Activated gamma-delta T cell treated with Interleukin-2 at 50 U/mL for 16 hours (primary cell): Measurements from ENCODE around the gene BOLA1.

Source experiments
- DNase-seq: peaks from one replicate; pipeline ENCODE4 v3.0.0-alpha.2; 2020

Gene BOLA1

DNA sequence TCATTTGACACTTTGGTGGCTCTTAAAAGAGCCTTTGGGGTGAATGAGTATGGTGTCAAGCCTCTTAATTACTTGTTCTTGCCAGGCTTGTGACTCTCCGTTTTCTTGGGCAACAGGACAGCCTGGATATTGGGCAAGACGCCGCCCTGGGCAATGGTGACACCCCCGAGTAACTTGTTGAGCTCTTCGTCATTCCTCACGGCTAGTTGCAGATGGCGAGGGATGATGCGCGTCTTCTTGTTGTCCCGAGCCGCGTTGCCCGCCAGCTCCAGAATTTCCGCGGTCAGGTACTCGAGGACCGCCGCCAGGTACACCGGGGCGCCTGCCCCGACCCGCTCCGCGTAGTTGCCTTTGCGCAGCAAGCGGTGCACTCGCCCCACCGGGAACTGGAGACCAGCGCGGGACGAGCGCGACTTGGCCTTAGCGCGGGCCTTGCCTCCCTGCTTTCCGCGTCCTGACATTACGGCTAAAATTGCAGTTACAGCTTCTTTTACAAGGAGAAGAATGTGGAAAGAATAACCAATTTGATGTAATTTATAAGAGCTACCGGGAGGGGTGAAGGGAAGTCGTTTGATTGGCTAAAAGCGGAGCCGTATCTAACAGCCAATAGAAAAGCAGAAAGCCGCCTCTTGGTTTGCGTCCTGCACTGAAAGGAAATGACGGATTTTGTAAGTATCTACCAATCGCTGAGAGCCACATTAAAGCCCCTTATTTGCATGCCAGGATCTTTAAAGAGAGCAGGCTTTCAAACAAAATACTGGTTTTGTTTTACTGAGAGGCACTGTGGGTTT is 11.7 kb upstream of the BOLA1 start:
- peak; percentile 71 for DNase-seq

DNA sequence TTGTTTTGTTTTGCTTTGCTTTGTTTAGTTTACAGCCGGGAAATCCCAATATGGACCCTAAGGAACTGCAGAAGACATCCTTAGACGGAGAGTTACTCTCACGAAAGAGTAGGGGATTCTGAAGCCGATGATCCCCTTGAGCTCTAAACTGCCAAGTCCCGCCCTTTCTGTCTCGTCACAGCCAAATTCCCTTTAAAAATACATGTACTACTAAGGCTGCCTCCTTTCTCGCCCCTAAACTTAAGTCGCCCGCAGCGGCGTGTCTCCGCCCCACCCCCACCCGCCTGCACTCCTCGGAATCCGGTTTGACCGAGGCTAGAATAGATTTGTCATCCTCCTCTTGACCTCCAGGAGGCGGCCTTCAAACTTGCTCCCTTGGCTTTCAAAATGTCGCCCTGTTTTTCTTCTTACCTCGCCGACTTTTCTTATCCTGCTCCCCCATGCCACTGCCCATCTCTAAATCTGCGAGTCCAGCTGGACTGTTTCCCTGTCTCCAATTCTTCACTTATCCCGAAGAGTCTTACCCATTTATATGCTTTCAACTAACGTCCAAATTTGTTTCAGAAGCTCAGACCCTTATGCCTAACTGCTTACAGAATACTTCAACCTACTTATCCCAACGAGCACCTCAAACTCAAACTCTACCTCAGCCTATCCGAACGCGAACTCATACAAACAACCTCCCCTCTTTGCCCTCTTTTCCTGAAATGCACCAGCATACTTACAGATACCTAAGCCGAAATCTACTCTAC is 10.9 kb upstream of the BOLA1 start:
- peak; percentile 63 for DNase-seq

DNA sequence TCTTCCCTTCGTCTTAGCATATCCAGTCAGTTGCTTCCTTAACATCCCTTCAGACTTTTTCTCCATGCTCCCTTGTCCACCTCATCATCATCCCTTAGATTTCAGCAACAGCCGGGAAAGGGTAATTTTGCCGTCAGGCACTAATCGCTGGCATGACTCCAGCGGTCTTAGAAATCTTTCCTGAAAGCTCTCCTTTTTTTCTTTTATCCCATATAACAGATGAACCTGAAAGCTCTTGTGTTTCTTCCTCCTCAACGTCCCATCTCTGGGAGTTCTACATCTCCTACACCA is 10.4 kb upstream of the BOLA1 start:
- DNase-seq = no peak

DNA sequence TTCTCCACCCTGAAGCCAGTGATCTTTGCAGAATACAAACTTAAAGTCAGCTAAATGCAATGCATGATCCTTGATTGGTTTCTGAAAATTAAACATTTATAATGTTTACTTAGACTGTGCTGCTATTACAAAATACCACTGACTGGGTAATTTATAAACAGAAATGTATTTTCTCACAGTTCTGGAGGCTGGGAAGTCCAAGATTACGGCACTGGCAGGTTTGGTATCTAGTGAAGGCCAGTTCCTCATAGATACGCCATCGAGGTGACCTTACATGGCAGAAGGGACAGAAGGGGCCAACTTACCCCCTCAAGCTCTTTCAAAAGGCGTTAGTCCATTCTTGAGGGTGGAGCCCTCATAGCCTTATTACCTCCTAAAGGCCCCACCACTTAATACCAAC is 2.8 kb upstream of the BOLA1 start:
- no peak for DNase-seq

DNA sequence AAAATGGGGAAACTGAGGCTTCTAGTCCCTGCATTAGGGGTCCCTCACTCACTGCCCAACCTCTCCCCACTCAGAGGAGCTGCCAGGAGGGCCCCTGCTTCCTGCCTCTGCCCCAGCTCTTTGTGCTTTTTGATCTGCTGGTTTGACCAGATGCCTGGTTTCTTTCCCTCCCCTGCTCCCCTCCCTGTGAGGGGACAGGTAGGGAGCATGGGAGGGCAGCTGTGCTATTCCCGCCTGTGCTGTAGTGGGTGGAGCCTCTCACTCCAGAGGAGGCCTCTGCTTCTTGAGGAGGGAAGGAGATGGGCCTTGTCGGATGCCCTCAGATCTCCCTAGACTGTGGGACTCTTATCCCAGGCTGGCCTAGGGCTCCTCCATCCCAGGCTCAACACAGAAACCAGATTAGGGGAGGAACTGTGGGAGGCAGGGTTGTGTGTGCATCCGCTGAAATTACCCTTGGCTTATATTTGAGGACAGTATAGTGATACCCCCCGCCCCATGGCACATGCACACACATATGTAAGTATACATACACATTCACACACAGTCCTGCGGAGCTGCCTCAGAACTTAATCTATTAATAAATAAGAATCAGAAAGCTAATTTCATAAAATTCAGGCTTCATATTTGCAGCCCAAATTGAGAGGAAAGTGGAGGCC is 4.6 kb downstream of the BOLA1 start:
- DNase-seq = no peak

DNA sequence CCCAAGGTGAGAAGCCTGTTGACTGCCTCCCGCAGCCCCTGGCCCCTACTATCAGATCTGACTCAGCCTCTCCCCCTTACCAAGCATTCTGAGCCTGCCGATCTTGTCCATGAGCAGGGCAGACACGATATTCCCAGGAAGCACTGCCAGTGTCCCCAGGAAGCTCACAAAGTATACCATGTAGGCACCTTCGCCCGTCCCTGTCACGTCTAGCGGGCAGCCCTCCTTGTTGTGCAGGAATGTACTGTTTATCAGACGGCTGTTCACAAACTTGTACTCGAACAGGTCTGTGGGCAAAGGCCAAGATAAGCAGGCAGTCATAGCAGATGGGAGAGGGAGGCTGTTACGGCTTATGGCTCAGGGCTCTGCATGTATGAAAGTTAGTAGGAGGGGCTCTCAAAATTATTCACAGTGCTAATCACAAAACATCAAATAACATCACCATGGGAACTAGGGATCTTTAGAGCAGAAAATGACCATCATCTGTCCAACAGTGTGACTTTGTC is 7.3 kb downstream of the BOLA1 start:
- no peak for DNase-seq

DNA sequence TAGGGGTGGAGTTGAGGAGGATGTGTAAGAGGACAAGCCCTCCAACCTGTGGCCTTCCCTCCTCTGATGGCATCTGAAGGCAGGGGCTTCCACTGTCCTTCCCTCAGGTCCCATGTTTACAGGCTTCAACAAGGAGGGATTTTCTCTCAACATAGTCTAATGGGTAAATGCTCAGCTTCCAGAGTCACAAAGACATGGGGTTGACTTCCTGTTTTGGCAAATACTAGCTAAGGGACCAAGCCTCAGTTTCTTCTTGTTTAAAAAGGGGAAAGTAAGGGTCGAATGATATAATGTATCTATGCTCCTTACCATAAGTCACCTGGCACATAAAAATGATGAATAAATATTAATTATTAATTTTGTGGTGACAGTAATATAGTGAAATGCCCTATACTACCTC is 15.2 kb downstream of the BOLA1 start:
- no peak for DNase-seq

DNA sequence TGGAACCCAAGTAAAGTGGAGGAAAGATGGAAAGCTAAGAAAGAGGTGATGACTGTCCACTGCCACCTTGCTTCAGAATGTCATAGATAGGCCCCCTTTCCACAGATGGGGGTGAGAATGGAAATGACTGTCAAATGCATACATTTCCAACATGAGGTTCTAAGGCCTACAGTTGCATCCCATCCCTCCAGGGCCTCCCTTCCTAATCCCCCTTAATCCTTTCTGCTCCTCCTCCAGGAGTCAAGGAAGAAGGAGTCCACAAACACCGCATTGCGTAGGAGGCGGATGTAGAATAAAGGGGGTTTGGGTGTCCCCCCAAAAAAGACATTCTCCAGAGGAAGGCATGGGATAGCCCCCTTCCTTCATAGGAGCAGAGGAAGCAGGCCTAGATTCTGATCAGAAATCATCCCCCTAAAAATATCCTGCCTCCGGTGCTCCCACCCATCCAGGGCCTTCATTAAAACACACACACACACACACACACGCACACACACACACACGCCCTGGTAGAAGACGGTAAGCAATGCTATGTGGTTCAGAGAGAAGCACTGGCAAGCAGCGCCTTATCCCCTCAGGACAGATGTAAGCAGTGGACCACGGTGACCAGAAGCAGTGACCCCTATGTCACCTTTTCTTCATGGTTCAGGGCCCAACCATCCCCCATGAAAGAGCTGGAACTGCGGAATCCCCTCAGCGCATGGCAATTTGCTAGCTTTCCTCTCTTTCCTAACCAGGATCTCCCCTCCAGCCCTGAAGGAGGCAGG is 16.2 kb downstream of the BOLA1 start:
- no peak for DNase-seq

DNA sequence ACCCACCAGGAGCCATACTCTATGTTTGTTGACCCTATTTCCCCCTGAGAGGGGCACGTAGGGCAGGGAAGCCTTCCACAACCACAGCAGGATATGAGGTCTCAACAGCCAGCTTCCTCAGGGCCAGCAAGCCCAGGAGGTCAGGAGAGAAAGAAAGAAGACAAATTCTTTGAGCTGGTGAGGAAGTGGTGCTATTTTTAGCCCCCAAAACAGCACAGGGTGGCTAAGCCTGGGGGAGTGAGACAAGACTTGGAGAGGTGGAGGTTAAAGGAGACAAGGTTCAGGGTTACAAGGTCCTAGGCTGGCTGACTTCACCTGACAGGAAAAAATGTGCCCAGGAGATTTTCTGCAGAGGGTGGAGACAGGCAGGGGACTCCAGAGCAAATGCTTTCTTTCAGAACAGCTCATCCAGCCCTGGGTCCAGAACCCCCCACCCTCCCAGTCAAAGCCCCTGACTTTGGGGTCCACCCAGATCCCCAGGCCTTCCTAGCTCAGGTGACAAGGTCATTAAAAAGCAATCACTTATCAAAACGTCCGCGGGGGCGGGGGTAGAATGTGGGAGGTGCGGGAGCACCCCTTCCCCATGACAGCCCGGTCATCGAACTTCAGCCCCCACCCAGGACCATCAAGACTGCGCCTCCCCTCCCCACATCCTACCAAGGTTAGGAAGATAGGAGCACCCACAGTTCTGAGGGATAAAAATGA is 17.0 kb downstream of the BOLA1 start:
- no peak for DNase-seq

DNA sequence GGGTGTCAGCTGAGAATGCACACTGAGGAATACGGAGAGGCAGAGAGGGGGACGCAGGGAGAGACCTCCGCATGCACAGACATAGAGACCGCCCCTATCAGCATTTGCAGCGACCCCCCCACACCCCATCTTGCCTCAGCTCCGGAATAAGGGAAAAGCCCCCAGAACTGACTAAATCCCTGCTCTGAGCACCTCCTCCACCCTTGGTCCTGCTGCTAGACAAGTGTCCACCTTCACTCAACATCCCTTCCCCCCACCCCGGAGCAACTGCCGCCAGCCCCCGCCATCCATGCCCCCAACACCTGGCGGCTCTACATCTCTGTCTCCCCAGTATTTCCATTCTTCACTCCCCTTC is 17.5 kb downstream of the BOLA1 start:
- no peak for DNase-seq

DNA sequence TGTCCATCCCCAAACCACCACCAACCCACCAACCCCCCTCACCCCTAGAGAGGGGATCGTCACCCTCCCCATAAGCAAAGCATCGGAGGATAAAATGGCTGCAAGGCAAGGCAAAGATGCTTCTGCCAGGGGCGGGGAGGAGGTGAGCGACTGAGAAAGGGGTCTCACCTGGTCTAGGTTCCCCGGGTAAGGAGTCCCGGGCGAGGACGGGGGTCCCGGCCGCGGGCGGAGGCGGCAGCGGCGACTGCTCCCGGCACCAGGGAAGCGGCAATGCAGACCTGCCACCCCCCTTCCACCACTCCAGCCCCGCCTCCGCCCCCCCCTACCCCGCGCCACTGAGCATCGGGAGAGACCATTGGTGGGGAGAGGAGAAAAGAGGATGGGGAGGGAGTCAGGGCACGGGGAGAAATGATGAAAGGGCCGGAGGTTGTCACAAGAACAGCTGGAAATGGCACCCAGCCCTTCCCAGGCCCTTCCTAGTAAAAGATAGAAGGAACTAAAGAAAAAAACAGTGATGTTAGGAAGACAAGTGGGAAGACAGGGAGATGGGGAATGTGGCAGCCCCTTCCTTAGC is 18.3 kb downstream of the BOLA1 start, which contains the start of gene SV2A:
Gene SV2A, minus strand, starts transcription at position 274 of the 574 bp plus-strand sequence. CDS start 4,004 bp downstream, outside the sequence.
- peak; percentile 24 for DNase-seq

DNA sequence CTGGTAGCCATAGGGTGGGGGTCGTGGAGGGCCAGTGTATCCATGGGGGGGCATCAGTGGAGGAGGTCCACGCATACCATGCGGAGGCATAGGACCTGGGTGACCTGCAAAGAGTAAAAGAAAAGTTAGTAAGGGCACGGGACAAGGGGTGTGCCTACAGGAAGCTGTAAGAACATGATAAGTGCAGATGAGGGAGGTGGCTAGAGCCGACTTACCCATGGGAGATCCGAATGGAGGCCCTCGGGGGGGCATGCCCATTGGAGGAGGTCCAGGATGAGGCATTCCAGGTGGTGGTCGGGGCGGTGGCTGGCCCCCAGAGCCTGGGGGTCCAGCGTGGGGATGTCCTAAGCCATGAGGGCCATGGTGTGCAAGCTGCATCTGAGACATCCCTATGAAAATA is 24.3 kb downstream of the BOLA1 start:
- DNase-seq = no peak

DNA sequence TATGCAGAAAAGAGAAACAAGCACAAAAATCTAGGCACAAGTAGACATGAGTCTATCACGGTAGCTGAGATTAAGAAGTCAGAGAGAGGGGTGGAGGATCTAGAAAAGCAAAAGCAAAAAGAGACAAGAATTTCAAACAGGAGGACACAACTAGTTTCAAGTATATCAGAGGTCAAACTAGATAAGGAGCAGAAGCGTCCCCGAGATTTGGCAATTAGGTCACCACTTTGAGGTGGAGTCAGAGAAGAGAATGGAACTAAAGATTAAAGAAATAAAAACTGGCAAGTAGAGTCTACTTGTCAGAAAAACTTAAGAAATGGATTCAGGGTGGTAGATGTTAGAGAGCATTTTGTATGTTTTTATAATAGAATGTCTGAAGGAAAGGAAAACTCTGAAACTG is 26.0 kb downstream of the BOLA1 start:
- no peak for DNase-seq

DNA sequence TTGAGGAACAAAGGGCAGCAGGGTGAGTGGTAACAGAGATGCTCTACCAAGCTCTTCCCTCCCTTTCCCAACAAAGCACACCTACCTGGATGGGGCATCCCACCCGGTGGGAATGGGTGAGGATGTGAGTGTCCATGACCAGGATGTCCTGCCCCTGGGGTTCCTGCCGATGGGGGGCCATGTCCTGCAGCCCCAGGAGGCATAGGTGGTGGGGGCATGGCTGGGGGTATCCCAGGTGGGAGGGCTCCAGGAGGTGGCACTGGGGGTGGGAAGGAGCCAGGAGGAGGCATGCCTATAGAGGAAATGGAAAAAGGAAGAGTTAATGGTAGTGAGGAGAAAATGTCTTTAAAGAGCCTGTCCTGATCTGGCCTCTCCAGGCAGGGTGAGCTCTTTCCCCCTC is 26.4 kb downstream of the BOLA1 start:
- DNase-seq = no peak

DNA sequence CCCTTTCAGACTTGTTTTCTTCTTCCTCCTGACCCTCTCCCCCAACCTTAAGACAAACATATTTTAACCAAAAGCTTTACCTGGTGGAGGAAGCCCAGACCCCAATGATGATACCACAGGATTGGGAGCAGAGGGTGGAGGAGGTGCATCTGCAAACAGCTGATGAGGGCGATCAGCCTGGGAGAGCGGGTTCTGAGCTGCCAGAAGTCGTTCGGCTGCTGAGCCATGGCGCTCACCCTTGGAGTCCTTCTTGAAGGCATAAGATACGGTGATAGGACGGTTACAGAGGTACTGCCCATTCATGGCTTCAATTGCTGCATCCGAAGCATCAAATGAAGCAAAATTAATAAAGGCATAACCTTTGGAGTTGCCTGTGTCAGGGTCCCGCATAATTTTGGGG is 26.9 kb downstream of the BOLA1 start:
- no peak for DNase-seq

DNA sequence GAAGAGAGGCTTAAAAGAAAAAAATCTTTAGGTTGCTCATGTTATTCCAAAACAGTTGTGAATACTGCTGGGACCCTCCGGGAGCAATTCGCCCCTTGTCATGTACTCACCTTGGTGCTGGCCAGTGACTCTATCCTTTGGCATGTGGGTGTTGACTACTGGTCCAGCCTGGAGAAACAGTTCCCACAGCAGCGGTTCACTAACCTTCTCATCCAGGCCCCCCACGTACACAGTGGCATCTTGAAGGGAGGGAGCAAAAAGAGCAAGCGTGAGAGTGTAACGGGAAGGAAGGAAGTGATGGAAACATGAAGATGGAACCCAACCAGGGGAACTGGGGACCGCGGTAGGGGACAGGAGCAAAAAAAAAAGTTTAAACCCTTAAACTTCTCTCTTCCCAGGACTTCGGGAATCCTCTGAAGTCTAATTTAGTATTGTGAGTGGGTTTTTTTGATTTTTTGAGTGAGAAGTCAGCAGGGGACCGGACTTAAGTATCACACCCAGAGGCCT is 27.7 kb downstream of the BOLA1 start:
- DNase-seq = no peak

DNA sequence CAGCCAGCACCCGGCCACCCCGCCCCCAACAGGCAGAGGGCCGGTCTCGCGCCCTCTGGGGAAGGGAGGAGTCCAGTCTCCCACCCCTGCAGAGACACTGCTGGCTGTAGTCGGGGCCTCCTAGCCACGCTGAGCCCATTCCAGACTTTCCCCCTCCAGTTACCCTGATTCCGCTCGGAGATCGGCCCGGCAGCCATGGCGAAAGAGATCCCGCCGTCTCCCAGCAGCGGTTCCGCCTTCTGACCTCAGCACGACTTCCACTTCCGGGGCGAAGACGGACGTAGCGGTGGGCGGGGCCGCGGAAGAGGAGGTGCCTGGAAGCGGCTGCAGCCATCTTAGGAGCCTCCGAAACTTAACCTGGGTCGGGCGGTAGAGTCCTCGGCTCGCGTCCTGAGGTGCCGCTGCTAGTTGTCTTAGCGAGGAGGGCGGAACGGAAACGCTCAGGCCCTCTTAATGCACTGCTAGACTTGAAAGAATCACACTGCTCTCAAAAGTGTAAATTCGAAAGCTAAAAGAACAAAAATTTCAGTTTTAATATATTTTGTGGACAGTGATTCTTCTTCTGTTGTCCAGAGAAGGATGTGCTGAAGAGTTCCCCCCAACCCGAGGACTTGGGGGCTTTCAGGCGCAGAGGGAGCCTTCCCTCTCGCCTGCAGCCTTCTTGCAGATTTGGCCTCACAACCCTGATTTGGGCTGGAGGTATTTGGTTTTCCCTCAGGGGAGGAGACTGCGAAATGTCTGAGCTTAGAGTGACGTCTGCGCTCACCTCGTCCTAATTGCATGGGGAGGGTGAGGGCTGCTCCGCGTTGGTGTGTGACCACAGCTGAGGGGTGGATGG is 28.4 kb downstream of the BOLA1 start, which contains the start of gene SF3B4:
Gene SF3B4, minus strand, starts transcription at position 241 of the 838 bp plus-strand sequence. Its CDS starts 44 bp downstream, at position 197.
- DNase-seq = peak; percentile 96

DNA sequence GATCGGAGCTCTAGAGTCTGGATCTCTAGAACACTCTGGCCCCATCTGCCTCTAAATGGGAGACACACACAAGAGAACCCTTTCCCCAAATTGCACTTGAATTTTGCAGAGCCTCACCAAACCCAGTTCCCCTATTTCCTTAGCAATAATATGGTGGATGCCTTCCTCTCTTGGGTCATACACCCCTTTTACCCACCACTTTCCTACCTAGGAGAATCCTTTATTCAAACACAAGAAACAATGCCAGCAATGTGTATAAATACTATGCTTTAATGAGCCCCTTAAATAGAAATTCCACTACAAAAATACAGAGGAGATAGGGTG is 29.0 kb downstream of the BOLA1 start:
- DNase-seq = no peak

DNA sequence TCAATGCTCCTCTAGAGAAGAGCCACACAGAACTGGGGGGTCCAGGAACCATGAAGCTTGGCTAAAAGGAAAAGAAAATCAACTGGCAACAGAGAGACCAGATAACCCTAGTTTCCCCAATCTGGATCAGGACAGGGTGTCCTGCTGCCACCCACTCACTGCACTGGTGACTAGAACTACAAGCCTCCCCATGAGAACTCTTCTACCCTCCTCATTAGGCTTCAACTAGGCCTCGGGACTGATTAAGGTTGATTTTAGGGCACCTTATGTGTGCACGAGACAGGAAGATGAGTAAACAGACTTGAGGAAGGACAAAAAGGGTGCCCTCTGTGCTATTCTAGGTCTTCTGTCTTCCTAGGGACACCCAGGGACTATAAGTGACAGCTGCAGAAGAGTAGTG is 30.5 kb downstream of the BOLA1 start:
- DNase-seq = no peak

DNA sequence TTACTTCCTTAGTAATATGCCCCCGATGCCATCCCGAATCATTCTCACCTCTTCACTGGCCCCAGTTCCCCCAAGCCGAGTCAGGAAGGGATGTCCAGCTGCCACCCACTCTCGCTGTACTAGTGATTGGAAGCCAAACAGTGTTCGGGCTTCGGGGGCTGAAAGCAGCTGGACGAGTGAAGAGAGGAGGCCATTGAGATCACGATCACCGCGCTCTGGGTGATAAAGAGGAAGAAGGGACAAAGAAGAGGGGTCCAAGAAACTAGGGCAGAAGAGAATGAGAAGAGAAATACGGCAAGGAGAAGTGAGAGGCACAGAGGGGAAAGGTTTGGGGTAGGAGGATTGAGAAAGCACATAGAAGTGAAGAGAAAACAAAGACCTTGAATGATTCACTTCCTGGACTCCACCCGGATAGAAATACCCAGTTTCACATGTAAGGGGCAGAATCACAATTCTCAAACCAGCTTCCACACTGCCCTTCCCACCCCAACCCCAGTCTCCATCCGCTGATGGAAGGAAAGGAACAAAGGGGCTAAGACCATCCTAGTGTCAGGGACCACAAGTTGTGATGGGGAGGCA is 31.9 kb downstream of the BOLA1 start:
- DNase-seq = no peak

DNA sequence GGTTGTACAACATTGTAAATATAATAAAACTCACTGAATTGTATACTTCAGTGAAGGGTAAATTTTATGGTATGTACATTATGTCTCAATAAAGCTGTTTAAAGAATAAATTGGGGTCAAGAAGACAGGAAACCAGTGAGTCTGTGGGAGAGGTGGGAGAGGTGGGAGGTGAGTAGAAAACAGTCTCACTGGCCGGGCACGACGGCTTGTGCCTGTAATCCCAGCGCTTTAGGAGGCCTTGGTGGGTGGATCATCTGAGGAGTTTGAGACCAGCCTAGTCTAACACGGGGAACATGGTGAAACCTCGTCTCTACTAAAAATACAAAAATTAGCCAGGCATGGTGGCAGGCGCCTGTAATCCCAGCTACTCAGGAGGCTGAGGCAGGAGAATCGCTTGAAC is 33.1 kb downstream of the BOLA1 start:
- DNase-seq = no peak
